ENCODE measurements around the gene COQ4.

Gene COQ4

DNA sequence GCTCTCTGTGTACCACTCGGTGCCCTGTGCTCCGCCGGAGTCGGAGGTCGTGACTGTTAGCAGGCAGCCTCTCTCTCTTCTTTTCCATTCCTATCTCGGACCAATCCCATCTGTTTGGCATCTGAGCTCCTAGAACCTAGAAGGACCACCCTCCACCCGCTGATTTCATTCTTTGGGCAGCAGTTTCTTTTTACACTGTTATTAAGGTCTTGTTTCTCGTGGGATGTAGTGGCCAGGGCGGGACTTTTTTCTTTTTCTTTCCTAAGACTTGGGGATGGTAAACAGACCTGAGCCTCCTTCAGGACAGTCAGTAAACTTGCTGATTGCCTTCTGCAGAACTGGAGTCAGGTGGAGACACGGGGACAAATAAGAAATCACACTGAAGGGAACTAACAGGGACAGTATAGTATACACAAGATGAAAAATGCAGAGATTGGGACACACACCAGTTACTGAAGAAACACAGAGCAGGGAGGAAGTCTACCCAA lies 49.0 kb downstream of the COQ4 start:
- TF ChIP-seq, protein P1, sequence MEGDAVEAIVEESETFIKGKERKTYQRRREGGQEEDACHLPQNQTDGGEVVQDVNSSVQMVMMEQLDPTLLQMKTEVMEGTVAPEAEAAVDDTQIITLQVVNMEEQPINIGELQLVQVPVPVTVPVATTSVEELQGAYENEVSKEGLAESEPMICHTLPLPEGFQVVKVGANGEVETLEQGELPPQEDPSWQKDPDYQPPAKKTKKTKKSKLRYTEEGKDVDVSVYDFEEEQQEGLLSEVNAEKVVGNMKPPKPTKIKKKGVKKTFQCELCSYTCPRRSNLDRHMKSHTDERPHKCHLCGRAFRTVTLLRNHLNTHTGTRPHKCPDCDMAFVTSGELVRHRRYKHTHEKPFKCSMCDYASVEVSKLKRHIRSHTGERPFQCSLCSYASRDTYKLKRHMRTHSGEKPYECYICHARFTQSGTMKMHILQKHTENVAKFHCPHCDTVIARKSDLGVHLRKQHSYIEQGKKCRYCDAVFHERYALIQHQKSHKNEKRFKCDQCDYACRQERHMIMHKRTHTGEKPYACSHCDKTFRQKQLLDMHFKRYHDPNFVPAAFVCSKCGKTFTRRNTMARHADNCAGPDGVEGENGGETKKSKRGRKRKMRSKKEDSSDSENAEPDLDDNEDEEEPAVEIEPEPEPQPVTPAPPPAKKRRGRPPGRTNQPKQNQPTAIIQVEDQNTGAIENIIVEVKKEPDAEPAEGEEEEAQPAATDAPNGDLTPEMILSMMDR (IDR thresholded peaks at IDR 0.05; ENCODE audit: insufficient read depth, low read length, missing control alignments) = no peak
- CTCF ChIA-PET = interaction anchor here (0.8 to 2.9 kb wide), 8 partner anchors 10 to 76 kb away, joined by 3 to 32 read pairs (median 6); no protein-coding TSS in a partner anchor
- peak overlapping the region; percentile 98 for H3K4me3 ChIP-seq (ENCODE audit: low read depth, low read length)
- DNase-seq (ENCODE audit: low read depth, low spot score) = no peak
- POLR2A ChIA-PET = interaction anchor here (0.6 to 2.8 kb wide), 9 partner anchors 8 to 179 kb away, joined by 3 to 23 read pairs (median 4); partner anchors contain the start of genes CERCAM, GOLGA2 and SWI5

DNA sequence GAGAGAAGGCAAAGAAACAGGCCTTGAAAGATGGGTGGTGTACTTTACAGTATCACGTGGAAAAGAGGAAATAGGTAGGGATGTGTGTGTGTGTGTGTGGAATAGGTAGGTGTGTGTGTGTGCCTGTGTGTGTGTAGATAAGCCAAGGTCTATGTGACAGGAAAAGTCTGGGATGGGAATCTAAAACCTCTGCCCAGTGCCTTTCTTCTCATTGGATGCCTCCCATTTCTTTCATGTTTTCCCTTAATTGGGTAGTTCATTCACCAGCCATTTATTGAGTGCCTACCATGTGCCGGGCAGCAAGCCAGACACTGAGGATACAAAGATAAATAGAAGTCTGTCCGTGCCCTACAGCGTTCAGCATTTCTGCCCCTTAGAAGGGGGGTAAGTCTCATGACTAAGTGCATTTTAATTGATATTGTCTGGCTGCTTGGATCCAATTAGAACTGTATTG lies 49.6 kb downstream of the COQ4 start:
- ChIA-PET CTCF (interaction anchor here (1.0 to 2.9 kb wide), 8 partner anchors 10 to 77 kb away, joined by 3 to 32 read pairs (median 4); no protein-coding TSS in a partner anchor), POLR2A (interaction anchor here (0.6 to 2.8 kb wide), 3 partner anchors 10 to 48 kb away, joined by 3 to 23 read pairs (median 19); partner anchors contain the start of gene CERCAM)
- TF ChIP-seq, protein P1 (IDR thresholded peaks at IDR 0.05; ENCODE audit: insufficient read depth, low read length, missing control alignments) = no peak
- DNase-seq (ENCODE audit: low read depth, low spot score) = no peak
- H3K4me3 ChIP-seq (ENCODE audit: low read depth, low read length) = peak overlapping the region; percentile 98

DNA sequence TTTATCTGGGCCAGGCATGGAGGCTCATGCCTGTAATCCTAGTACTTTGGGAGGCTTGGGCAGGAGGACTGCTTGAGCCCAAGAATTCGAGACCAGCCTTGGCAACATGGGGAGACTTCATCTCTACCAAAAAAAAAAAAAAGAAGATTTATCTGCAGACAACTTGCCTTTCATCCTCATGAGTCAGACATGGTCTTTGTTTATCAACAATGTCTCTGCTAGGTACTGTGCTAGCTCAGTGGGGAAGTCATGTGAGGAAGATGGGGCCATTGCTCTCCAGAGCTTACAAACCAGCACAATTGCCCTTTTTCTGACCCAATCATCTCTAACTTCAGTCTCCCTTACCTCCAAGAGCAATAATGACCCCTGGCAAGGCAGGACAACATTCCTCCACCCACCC lies 50.1 kb downstream of the COQ4 start:
- ChIA-PET CTCF (interaction anchor here (1.0 to 2.9 kb wide), 4 partner anchors 10 to 47 kb away, joined by 3 to 10 read pairs (median 4); no protein-coding TSS in a partner anchor), POLR2A (no interaction called here)
- DNase-seq (ENCODE audit: low read depth, low spot score) = no peak
- TF ChIP-seq, protein P1 (IDR thresholded peaks at IDR 0.05; ENCODE audit: insufficient read depth, low read length, missing control alignments) = no peak
- H3K4me3 ChIP-seq (ENCODE audit: low read depth, low read length) = peak overlapping the region; percentile 98; the same call in 1 of the 2 replicates

DNA sequence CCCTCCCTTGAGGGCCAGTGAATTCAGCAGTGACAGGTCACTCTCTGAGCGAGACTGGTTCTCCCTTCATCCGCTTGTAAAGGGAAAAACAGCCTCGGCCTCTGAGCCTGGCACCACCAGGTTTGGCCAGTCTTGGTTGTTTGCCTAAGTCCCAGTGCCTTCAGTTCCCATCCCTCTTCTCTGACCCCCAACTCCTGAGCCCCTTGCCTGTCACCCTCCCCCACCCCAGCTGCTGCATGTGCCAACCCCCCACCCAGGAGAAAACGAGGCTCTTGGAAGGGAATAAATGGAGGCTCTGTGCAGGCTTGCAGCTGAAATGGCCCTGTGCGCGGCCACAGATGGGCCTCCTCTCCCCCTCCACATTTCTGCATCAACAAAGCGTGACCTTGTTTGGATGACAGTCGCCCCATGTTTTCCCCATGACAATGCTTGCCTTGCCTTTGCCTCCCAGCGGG lies 51.6 kb downstream of the COQ4 start:
- ChIA-PET POLR2A (no interaction called here), CTCF (no interaction called here)
- TF ChIP-seq, protein P1 (IDR thresholded peaks at IDR 0.05; ENCODE audit: insufficient read depth, low read length, missing control alignments) = no peak

DNA sequence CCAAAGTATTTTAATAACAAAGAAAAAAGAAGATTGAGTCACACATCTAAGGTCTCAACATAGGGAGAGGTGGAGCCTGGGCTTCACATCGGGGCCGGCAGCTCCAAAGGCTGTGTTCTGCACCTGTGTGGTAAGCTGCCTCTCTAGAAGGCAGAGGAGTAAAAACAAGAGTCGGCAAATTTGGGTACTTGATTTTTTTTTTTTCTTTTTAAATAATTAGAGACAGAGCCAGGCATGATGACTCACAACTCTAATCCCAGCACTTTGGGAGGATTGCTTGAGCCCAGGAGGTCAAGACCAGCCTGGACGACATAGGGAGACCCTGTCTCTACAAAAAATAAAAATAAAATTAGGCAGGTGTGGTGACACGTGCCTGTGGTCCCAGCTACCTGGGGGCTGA lies 53.2 kb downstream of the COQ4 start:
- DNase-seq (ENCODE audit: low read depth, low spot score) = no peak
- TF ChIP-seq, protein P1 (IDR thresholded peaks at IDR 0.05; ENCODE audit: insufficient read depth, low read length, missing control alignments) = no peak
- CTCF ChIA-PET = interaction anchor here (1.3 to 2.4 kb wide), 3 partner anchors 13 to 44 kb away, joined by 3 to 8 read pairs (median 4); no protein-coding TSS in a partner anchor
- POLR2A ChIA-PET = no interaction called here
- H3K4me3 ChIP-seq (ENCODE audit: low read depth, low read length) = no peak overlapping the region

More for the DNA sequence above, 51.6 kb downstream of the COQ4 start:
- no peak overlapping the region for H3K4me3 ChIP-seq (ENCODE audit: low read depth, low read length)
- no peak for DNase-seq (ENCODE audit: low read depth, low spot score)

DNA sequence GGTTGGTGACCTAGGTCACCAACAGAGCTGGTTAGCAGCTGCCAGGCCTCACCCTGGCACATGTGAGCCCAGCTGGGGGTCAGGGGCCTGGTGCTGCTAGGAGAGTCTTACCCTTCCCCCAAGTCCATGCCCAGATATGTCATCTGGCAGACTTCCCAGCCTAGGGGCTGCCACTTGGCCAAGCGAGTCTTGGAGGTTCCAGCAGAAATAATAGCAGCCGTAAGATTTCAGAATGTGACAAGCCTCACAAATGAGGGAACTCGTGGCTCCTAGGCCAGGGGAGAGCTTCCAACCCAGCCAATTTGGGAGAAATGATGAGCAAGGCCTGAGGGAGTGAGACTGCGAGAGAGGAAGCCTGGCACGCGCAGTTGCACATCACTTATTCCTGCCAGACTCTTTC lies 59.6 kb downstream of the COQ4 start:
- CTCF ChIA-PET = interaction anchor here (1.2 to 5.5 kb wide), 5 partner anchors 10 to 57 kb away, joined by 3 to 30 read pairs (median 3); partner anchors contain the start of gene CERCAM
- TF ChIP-seq, protein P1 (IDR thresholded peaks at IDR 0.05; ENCODE audit: insufficient read depth, low read length, missing control alignments) = no peak
- H3K4me3 ChIP-seq (ENCODE audit: low read depth, low read length) = no peak overlapping the region
- POLR2A ChIA-PET = no interaction called here
- no peak for DNase-seq (ENCODE audit: low read depth, low spot score)
